ENCODE measurements around the gene ARID1B. TPM values are rescaled to one million over a fixed set of nuclear protein-coding genes. Genes with fewer than 3 reads are reported as not detected.

ARID1B gene
- total RNA-seq, 1 experiment from 2014 or later = 86.3 TPM

GRCh38 chr6:157215717-157216116 is 438.5 kb downstream of the ARID1B start:
- intact Hi-C loops (cut with micrococcal nuclease; ENCODE audit: unreplicated experiment) = no loop called here
- Histone ChIP-seq H3K36me3 (ENCODE audit: insufficient read depth, low read length, poor library complexity, severe bottlenecking) (no peaks in the 10 kb centered on the region), H3K4me3 (ENCODE audit: low read depth, low read length, poor library complexity, severe bottlenecking) (no peak overlapping the region), H3K27me3 (replicated peaks; ENCODE audit: insufficient read depth, low read depth, low read length, poor library complexity) (no peaks in the 10 kb centered on the region), H3K9me3 (ENCODE audit: low read depth, low read length, poor library complexity, severe bottlenecking) (no peaks in the 10 kb centered on the region), H3K4me1 (ENCODE audit: insufficient read depth, low read length, poor library complexity, severe bottlenecking) (peaks cover 11% of the 10 kb centered on the region), H3K27ac (ENCODE audit: low read depth, low read length, poor library complexity, severe bottlenecking) (no peak overlapping the region)
- no peak for DNase-seq (ENCODE audit: low spot score)
- BruUV-seq (replicated peaks) = no TSS peak
- CTCF ChIA-PET = no interaction called here
- no peak for TF ChIP-seq EZH2 (IDR thresholded peaks at IDR 0.05; ENCODE audit: borderline replicate concordance, low read depth, low read length, poor library complexity, severe bottlenecking)
- TF ChIP-seq, protein P1, sequence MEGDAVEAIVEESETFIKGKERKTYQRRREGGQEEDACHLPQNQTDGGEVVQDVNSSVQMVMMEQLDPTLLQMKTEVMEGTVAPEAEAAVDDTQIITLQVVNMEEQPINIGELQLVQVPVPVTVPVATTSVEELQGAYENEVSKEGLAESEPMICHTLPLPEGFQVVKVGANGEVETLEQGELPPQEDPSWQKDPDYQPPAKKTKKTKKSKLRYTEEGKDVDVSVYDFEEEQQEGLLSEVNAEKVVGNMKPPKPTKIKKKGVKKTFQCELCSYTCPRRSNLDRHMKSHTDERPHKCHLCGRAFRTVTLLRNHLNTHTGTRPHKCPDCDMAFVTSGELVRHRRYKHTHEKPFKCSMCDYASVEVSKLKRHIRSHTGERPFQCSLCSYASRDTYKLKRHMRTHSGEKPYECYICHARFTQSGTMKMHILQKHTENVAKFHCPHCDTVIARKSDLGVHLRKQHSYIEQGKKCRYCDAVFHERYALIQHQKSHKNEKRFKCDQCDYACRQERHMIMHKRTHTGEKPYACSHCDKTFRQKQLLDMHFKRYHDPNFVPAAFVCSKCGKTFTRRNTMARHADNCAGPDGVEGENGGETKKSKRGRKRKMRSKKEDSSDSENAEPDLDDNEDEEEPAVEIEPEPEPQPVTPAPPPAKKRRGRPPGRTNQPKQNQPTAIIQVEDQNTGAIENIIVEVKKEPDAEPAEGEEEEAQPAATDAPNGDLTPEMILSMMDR (conservative IDR thresholded peaks at IDR 0.05; ENCODE audit: low read depth, low read length) = no peak
- POLR2A ChIA-PET (ENCODE audit: low non-redundant PET) = no interaction called here

DNA sequence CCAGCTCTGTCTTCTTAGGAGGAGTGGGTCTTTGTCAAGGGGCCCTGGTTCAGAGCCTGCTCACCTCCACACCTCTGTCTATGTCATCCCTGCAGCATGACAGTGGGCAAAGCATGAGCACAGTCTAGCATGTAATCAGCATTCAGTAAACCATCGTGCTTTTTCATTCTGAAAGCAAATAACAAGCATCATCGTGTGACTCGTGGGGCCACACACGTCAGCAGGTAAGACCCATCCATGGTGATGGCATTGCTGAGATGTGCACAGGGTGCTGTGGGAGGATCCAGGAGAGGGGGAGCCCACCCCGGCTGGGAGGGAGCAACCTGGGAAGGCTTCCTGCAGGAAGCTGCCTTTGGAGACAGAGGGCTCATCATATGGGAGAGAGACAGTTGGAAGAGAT is 439.4 kb downstream of the ARID1B start:
- Histone ChIP-seq H3K9me3 (ENCODE audit: low read depth, low read length, poor library complexity, severe bottlenecking) (no peaks in the 10 kb centered on the region), H3K4me3 (ENCODE audit: low read depth, low read length, poor library complexity, severe bottlenecking) (no peak overlapping the region), H3K27me3 (replicated peaks; ENCODE audit: insufficient read depth, low read depth, low read length, poor library complexity) (no peaks in the 10 kb centered on the region), H3K4me1 (ENCODE audit: insufficient read depth, low read length, poor library complexity, severe bottlenecking) (peaks cover 13% of the 10 kb centered on the region), H3K27ac (ENCODE audit: low read depth, low read length, poor library complexity, severe bottlenecking) (no peak overlapping the region), H3K36me3 (ENCODE audit: insufficient read depth, low read length, poor library complexity, severe bottlenecking) (no peaks in the 10 kb centered on the region)
- ChIA-PET CTCF (no interaction called here), POLR2A (ENCODE audit: low non-redundant PET) (no interaction called here)
- DNase-seq (ENCODE audit: low spot score) = no peak
- no TSS peak for BruUV-seq (replicated peaks)
- no peak for TF ChIP-seq EZH2 (IDR thresholded peaks at IDR 0.05; ENCODE audit: borderline replicate concordance, low read depth, low read length, poor library complexity, severe bottlenecking)
- TF ChIP-seq, protein P1 (conservative IDR thresholded peaks at IDR 0.05; ENCODE audit: low read depth, low read length) = no peak
- intact Hi-C loops (cut with micrococcal nuclease; ENCODE audit: unreplicated experiment) = no loop called here

GRCh38 chr6:157217198-157217893 is 440.2 kb downstream of the ARID1B start:
- no TSS peak for BruUV-seq (replicated peaks)
- H3K36me3 ChIP-seq (ENCODE audit: insufficient read depth, low read length, poor library complexity, severe bottlenecking) = no peaks in the 10 kb centered on the region
- ChIA-PET POLR2A (ENCODE audit: low non-redundant PET) (no interaction called here), CTCF (no interaction called here)
- H3K9me3 ChIP-seq (ENCODE audit: low read depth, low read length, poor library complexity, severe bottlenecking) = no peaks in the 10 kb centered on the region
- DNase-seq (ENCODE audit: low spot score) = no peak
- intact Hi-C loops (cut with micrococcal nuclease; ENCODE audit: unreplicated experiment) = no loop called here
- TF ChIP-seq, protein P1 (conservative IDR thresholded peaks at IDR 0.05; ENCODE audit: low read depth, low read length) = no peak
- no peak for TF ChIP-seq EZH2 (IDR thresholded peaks at IDR 0.05; ENCODE audit: borderline replicate concordance, low read depth, low read length, poor library complexity, severe bottlenecking)
- no peaks in the 10 kb centered on the region for H3K27me3 ChIP-seq (replicated peaks; ENCODE audit: insufficient read depth, low read depth, low read length, poor library complexity)
- H3K4me1 ChIP-seq (ENCODE audit: insufficient read depth, low read length, poor library complexity, severe bottlenecking) = peaks cover 6% of the 10 kb centered on the region
- H3K4me3 ChIP-seq (ENCODE audit: low read depth, low read length, poor library complexity, severe bottlenecking) = no peak overlapping the region
- no peak overlapping the region for H3K27ac ChIP-seq (ENCODE audit: low read depth, low read length, poor library complexity, severe bottlenecking)
